BLaER1 (cell line): ENCODE data around the gene TENM3.

Source experiments
- H3K27ac ChIP-seq: shearing (Covaris generic); formaldehyde crosslinking; 2 replicates; pipeline ENCODE4 v1.8.1; 2022
- H3K27me3 ChIP-seq: shearing (Covaris generic); formaldehyde crosslinking; 2 replicates; pipeline ENCODE4 v1.8.1; 2022
- H3K36me3 ChIP-seq: shearing (Covaris generic); formaldehyde crosslinking; 2 replicates; pipeline ENCODE4 v1.8.1; 2022
- H3K4me1 ChIP-seq: shearing (Covaris generic); formaldehyde crosslinking; 2 replicates; pipeline ENCODE4 v1.8.1; 2022
- H3K4me2 ChIP-seq: shearing (Covaris generic); formaldehyde crosslinking; 2 replicates; pipeline ENCODE4 v1.8.1; 2022
- H3K4me3 ChIP-seq: shearing (Covaris generic); formaldehyde crosslinking; 2 replicates; pipeline ENCODE4 v1.8.1; 2022
- H3K9ac ChIP-seq: shearing (Covaris generic); formaldehyde crosslinking; 2 replicates; pipeline ENCODE4 v1.8.1; 2022
- H3K9me3 ChIP-seq: shearing (Covaris generic); formaldehyde crosslinking; 2 replicates; pipeline ENCODE4 v1.8.1; 2022
- H4K20me1 ChIP-seq: shearing (Covaris generic); formaldehyde crosslinking; 2 replicates; pipeline ENCODE4 v1.8.1; 2022
- Cebpa-rat ChIP-seq: shearing (Covaris generic); IDR thresholded peaks from 2 replicates; pipeline ENCODE4 v1.8.1; 2022

The TENM3 gene

DNA sequence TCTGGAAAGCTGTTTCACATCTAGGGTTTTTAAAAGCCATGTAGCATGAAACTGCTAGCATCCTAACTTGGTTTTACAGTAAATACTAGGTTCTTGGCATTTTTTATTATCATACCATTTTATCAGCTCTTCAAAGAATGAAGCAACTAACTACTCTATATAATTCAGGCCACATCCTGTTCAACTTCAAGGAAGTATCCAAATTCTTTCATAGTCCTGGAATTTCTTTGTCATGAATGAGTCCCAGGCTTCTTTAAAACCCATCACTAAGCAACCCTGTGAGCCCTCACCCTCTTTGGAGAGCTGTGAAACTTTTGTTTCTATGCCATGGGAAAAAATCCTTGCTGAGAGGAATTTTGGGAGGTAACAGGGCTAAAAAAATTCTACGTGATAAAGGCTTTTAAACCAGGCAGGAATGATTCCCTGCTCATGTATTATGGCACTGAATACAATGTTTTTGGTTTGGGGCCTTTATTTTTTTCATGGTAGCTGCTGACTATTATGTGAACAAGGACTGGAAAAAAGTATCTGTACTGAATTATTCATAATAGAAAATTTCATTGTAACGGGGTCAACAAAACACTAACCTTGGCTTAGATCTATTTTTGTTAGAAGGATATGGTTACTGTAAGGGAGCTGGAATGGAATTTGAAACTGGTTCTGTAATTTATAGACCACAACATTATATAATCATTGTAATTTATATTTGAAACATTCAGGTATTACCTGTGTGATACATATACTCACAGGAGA is 509.1 kb downstream of the TENM3 start:
- Histone ChIP-seq H3K9me3 (peaks cover 10% of the 10 kb centered on the region; the same call in 1 of the 2 replicates), H4K20me1 (no peaks in the 10 kb centered on the region), H3K4me1 (no peaks in the 10 kb centered on the region), H3K4me3 (no peak overlapping the region), H3K27ac (no peak overlapping the region), H3K4me2 (no peak overlapping the region), H3K27me3 (no peaks in the 10 kb centered on the region), H3K9ac (no peak overlapping the region), H3K36me3 (peaks cover 12% of the 10 kb centered on the region)
- no peak for TF ChIP-seq Cebpa-rat

DNA sequence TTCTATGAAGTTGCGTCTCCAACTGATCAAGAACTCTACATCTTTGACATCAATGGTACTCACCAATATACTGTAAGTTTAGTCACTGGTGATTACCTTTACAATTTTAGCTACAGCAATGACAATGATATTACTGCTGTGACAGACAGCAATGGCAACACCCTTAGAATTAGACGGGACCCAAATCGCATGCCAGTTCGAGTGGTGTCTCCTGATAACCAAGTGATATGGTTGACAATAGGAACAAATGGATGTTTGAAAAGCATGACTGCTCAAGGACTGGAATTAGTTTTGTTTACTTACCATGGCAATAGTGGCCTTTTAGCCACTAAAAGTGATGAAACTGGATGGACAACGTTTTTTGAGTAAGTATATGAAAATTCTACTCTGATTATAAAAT is 511.7 kb downstream of the TENM3 start:
- Histone ChIP-seq H3K9ac (no peak overlapping the region), H4K20me1 (no peaks in the 10 kb centered on the region), H3K4me1 (peaks cover 10% of the 10 kb centered on the region), H3K27ac (no peak overlapping the region), H3K9me3 (peaks cover 15% of the 10 kb centered on the region), H3K4me3 (no peak overlapping the region), H3K36me3 (peaks cover 12% of the 10 kb centered on the region), H3K4me2 (no peak overlapping the region), H3K27me3 (no peaks in the 10 kb centered on the region)
- no peak for TF ChIP-seq Cebpa-rat

- Histone ChIP-seq H3K36me3 (peaks cover 12% of the 10 kb centered on the region), H3K9ac (no peak overlapping the region), H3K4me2 (no peak overlapping the region), H3K27ac (no peak overlapping the region), H3K4me1 (peaks cover 23% of the 10 kb centered on the region), H3K9me3 (peaks cover 15% of the 10 kb centered on the region), H3K4me3 (no peak overlapping the region), H4K20me1 (no peaks in the 10 kb centered on the region), H3K27me3 (no peaks in the 10 kb centered on the region)
- TF ChIP-seq Cebpa-rat: no peak
Observed at GRCh38 chr4:182756161-182756690, 513.0 kb downstream of the TENM3 start.

DNA sequence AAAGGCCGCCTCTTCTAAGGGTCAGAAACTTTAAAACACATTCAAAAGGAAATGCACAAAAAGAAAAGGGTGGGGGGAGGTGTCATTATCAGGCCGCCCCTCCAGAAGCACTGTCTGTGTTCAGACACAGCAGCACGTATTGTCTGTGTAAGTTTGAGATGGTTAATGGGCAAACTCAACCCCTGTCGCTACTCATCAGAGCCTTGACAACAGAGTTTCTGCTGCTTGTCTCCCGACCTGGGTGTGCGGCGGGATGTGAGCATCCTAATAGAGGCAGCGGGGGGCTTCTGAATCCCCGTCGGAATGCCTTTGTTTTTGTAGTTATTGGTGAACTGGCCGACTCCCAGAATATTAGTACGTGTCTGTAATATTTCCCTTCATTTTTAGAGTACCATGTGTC is 515.1 kb downstream of the TENM3 start:
- Histone ChIP-seq H3K27ac (no peak overlapping the region), H3K9ac (no peak overlapping the region), H3K4me1 (peaks cover 39% of the 10 kb centered on the region), H3K4me2 (no peak overlapping the region), H3K36me3 (peaks cover 12% of the 10 kb centered on the region), H3K9me3 (peaks cover 15% of the 10 kb centered on the region), H3K4me3 (no peak overlapping the region), H3K27me3 (no peaks in the 10 kb centered on the region), H4K20me1 (no peaks in the 10 kb centered on the region)
- TF ChIP-seq Cebpa-rat: no peak

DNA sequence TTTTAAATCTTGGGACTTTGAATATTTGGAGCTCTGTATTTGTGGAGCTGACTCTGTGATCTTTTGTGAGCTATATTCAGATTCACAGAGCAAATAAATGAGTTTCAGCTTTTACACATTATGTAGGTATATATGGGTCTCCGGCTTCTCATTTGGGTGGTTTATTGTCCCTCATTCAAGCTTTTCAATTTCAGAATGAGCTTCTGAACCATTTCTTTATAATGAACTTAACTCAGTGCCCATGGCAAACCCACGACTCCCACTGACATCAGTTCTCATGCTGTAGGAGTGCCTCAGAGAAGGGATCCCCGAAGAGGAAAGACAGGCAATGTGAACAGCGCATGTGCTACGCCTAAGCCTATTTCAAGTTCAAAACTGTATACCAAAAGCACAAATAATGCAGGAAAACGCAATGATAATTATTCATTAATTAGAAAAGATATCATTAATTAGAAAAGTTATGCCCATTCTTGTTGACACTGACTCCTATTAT is 517.4 kb downstream of the TENM3 start:
- Histone ChIP-seq H3K27ac (no peak overlapping the region), H3K9me3 (peaks cover 5% of the 10 kb centered on the region), H3K4me3 (no peak overlapping the region), H3K4me1 (peaks cover 39% of the 10 kb centered on the region), H3K36me3 (no peaks in the 10 kb centered on the region), H3K9ac (no peak overlapping the region), H3K4me2 (peak overlapping the region; percentile 58), H3K27me3 (no peaks in the 10 kb centered on the region), H4K20me1 (no peaks in the 10 kb centered on the region)
- no peak for TF ChIP-seq Cebpa-rat

- no peaks in the 10 kb centered on the region for H3K27me3 ChIP-seq
- H3K4me1 ChIP-seq: peaks cover 32% of the 10 kb centered on the region
- H3K4me2 ChIP-seq: no peak overlapping the region
- H3K9ac ChIP-seq: no peak overlapping the region
- H3K9me3 ChIP-seq: no peaks in the 10 kb centered on the region
- H3K4me3 ChIP-seq: no peak overlapping the region
- H4K20me1 ChIP-seq: no peaks in the 10 kb centered on the region
- H3K36me3 ChIP-seq: no peaks in the 10 kb centered on the region
- TF ChIP-seq Cebpa-rat: no peak
- no peak overlapping the region for H3K27ac ChIP-seq
Observed at GRCh38 chr4:182764137-182764536, 520.9 kb downstream of the TENM3 start.

DNA sequence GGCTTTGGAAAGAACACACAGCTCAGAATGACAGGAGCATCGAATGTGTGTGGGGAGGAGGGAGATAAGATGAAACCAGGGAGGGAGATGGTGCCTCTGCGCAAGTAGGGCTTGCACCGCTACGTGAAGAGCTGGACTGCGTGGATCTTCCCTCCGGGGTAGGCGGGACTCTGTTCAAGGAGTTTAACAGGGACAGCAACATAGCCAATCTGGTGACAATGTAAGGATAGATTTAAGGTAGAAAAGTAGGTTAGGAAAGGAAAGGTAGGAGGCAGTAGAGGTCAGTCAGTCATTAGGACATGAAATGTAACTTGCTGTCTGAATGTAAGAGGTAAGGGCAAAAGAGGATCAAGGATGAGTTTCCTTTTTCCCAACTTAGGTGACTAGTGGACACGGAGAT is 521.4 kb downstream of the TENM3 start:
- no peak overlapping the region for H3K9ac ChIP-seq
- no peak overlapping the region for H3K4me2 ChIP-seq
- H3K27me3 ChIP-seq: no peaks in the 10 kb centered on the region
- H3K27ac ChIP-seq: no peak overlapping the region
- no peaks in the 10 kb centered on the region for H3K9me3 ChIP-seq
- H3K4me1 ChIP-seq: peaks cover 32% of the 10 kb centered on the region
- no peak overlapping the region for H3K4me3 ChIP-seq
- TF ChIP-seq Cebpa-rat: no peak
- H4K20me1 ChIP-seq: no peaks in the 10 kb centered on the region
- H3K36me3 ChIP-seq: no peaks in the 10 kb centered on the region

- Histone ChIP-seq H3K4me2 (no peak overlapping the region), H3K9ac (no peak overlapping the region), H3K4me1 (peaks cover 16% of the 10 kb centered on the region), H3K36me3 (no peaks in the 10 kb centered on the region), H3K27me3 (no peaks in the 10 kb centered on the region), H3K4me3 (no peak overlapping the region), H3K9me3 (no peaks in the 10 kb centered on the region), H3K27ac (no peak overlapping the region), H4K20me1 (no peaks in the 10 kb centered on the region)
- TF ChIP-seq Cebpa-rat: no peak
Observed at GRCh38 chr4:182765987-182766856, 523.0 kb downstream of the TENM3 start.

GRCh38 chr4:182766857-182767250 is 523.7 kb downstream of the TENM3 start:
- Histone ChIP-seq H4K20me1 (no peaks in the 10 kb centered on the region), H3K9me3 (no peaks in the 10 kb centered on the region), H3K4me1 (peaks cover 10% of the 10 kb centered on the region; the same call in 1 of the 2 replicates), H3K9ac (no peak overlapping the region), H3K36me3 (no peaks in the 10 kb centered on the region), H3K4me3 (no peak overlapping the region), H3K27me3 (no peaks in the 10 kb centered on the region), H3K4me2 (no peak overlapping the region), H3K27ac (no peak overlapping the region)
- no peak for TF ChIP-seq Cebpa-rat

DNA sequence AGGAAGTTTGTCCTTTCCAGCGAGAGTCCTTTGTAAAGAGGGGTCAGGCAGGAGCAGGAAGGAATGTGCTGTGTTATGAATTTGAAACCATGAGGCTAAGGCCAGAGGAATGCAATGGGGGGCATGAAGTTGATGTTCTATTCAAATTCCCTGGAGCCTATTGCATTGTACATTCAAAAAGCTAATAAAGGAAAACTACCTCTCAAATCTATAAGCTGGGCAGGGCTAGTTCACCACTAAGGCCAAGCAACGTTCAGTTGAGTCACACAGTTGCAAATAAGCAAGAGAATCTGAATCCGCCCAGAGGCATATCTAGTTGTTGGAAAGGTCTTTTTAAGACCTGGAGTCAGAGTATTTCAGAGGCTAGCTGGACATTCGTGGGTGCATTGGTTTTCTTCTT is 525.6 kb downstream of the TENM3 start:
- no peak overlapping the region for H3K4me2 ChIP-seq
- H4K20me1 ChIP-seq: no peaks in the 10 kb centered on the region
- no peak overlapping the region for H3K4me3 ChIP-seq
- no peaks in the 10 kb centered on the region for H3K36me3 ChIP-seq
- no peak for TF ChIP-seq Cebpa-rat
- H3K9ac ChIP-seq: no peak overlapping the region
- H3K27me3 ChIP-seq: no peaks in the 10 kb centered on the region
- H3K9me3 ChIP-seq: no peaks in the 10 kb centered on the region
- H3K4me1 ChIP-seq: no peaks in the 10 kb centered on the region
- no peak overlapping the region for H3K27ac ChIP-seq
